HG03025 (cell line): Measurements from ENCODE around the gene HEG1.

ENCODE experiments used
- ATAC-seq: cut with Tn5 transposase; IDR thresholded peaks from one replicate; pipeline ENCODE4 v1.9.1; 2021; ENCODE audit warnings: mild to moderate bottlenecking, moderate library complexity; ENCODE audit not compliant: unreplicated experiment, low FRiP score

Gene HEG1

DNA sequence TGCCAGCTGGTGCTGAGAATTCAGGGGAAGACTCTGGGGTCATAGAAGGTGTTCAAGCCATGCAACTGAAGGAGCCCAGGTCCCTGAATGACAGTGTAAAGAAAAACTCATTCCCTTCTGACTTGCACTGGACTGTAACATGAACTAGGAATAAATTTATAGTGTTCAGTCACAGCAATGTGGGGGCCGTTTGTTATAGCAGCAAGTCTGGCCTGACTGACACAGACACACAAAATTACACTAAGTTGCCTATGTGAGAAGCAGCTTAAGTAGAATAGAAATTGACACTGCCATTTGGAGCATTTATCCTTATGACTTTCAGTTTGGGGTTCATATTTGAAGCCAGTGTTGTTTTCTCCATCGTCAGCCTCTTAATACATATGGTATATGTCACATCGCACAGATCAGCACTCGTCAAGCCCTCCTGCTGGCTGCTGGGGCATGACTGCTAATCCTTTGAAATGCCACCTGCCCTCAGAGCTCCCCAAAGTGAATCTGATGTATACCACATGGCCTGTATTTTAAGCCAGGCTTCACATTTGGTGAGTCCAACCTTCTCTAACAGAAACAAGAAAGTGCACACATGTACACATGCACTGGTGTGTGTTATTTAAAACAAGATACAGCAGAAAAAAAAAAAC is 17.1 kb upstream of the HEG1 start:
- ATAC-seq: no peak

DNA sequence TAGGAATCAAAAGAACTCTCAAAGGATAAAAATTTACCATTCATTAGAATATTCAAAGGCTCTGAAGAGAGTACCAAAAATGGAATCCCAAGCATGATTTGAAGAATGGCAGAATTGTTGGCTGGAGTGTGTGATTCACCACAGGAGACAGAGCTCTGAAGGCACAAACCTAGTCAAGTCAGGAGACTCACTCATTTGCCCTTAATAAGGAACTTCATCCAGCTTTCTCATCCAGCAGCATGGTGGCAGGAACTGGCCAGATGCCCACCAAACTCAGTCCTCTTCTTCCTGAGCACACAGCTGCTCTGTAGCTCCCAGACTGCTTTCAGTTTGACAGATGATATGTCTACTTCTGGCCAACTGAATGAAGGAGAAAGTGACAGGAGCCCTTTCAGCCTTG is 16.5 kb upstream of the HEG1 start:
- no peak for ATAC-seq

DNA sequence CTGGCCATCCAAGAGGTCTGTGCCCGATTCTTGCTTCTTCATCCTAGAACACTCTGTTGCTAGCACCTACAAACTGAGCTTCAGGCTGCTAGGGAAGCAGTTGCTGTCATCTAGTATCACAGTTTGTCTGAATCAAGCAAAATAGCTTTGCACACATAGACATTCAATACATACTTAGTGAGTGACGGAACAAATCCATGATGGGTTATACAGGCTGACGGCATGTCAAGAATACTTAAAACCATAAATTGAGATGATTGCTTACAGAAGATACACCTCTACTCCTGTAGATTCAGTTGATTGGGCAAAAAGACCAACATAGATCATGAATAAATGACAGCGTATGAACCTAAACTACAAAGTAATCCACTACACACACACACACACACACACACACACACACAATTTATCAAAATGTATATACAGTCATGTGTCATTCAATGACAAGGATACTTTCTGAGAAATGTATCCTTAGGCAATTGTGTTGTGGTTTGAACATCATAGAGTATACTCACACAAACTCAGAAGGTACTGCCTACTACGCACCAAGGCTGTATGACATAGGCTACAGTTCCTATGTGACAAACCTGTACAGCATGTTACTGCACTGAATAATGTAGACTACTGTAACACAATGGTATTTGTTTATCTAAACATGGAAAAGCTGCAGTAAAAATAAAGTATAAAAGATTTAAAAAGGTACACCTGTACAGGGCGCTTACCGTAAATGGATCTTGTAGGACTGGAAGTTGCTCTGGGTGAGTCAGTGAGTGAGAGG is 14.4 kb upstream of the HEG1 start:
- no peak for ATAC-seq

DNA sequence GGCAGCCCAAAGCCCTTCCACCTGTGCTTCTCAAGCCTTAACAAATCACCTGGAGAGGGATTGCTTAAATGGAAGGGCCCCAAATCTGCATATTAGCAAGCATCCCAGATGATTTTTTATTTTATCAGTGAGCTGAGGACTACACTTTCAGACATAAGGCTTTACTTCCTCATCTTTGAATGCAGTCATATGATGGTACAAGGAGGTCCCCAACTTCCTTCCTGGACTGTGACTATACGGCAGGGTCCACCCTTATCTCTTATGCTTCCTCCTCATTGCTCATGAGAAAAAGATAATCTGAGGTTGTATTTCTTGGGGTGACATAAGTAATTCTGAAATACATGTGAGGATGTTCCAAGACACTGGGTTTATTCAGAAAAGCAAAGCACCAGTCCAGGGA is 13.7 kb upstream of the HEG1 start:
- ATAC-seq: no peak

DNA sequence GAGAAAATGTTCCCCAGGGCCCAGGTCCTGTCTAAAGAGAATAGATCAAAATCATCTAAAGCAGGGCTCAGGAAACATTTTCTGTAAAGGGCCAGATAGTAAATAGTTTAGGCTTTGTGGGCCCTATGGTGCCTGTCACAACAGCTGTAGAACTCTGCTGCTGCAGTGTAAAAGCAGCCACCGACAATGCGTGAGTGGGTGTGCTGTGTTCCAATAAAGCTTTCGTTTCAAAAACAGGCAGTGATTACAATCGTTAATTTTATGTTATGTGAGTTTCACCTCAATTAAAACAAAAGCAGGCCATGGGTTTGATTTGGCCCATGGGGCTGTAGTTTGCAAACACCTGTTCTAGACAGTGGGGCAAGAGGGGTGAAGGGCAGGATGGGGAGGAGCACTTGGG is 12.5 kb upstream of the HEG1 start:
- no peak for ATAC-seq

DNA sequence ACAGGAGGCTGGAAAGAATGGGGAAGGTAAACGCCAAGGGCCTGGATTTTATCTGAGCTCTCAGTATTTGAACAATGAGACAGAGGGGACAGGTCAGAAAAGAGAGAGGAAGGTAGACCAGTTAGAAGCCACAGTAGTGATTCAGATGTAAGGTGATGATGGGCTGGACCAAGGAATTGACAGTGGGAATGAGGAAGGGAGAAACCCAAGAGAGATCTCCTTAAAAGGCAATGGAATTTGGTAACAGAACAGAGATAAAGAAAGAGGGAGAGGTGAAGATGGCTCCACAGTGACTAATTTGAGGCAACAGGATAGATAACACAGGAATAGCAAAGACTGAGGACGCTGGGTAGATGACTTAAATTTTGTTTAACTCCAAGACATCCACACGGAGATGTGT is 11.4 kb upstream of the HEG1 start:
- no peak for ATAC-seq

DNA sequence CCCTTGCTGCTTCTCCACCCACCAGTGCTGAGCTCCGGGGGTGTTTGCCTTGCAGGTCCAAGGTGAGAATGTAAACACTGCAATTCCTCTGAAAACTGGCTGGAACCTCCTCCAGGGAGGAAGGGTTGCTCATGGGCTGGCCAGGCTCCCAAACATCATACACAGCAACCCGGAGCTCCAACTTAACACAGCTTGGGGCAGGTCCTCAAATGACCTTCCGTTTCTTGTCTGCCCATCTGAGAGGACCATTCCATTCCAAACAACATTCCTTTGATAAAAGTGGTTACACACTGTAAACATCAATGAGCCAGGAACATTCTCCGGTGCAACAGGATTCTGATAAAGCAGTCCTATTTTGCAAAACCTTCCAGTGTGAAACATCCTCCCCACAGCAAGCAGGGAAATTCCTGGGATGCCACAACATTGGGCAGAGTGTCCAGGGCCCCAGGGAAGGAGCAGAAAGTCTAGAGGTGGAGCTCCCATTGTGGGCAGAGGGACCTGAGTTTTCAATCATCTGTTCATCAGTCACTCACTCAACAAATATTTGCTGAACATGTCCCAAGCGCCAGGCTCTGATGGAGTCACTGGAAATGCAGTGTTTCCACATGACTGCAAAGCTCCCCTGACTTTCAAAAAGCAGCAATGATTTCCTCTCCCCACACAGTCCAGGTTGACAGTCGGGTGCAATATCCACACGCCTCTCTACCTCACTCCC is 7.3 kb upstream of the HEG1 start:
- no peak for ATAC-seq

DNA sequence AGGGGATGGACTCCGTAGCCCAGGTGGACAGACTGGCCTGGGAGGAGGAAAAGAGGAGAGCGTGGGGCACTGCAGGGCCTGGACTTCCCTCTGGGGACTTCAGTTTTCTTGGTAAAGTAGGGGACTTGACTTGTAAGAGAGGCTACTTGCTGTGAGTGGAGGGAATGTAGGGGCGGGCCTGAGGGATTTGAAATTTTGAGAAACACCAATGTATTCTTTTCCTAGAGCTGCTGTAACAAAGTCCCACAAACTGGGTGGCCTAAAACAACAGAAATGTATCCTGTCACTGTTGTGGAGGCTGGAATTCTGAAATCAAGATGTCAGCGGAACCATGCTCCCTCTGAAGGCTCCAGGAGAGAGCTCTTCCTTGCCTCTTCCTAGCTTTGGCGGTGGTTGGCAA is 5.8 kb upstream of the HEG1 start:
- ATAC-seq: no peak

DNA sequence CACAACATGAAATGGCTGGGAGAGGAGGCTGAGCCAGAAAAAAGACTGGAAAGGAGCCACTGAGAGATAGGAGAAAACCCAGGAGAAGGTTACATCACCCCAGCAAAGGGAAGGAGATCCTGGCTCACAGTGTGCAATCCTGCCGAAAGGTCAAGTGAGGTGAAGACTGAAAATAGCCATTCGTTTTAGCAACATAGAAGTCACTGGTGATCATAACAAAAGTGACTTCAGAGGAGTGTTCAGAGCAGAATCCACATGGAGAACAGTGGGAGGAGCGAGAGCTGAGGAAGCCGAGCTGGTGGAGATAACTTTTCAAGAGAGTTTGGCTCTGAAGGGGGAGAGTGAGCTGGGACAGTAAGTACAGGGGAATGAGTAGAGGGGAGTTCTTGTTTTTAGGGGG is 5.4 kb upstream of the HEG1 start:
- ATAC-seq: no peak

DNA sequence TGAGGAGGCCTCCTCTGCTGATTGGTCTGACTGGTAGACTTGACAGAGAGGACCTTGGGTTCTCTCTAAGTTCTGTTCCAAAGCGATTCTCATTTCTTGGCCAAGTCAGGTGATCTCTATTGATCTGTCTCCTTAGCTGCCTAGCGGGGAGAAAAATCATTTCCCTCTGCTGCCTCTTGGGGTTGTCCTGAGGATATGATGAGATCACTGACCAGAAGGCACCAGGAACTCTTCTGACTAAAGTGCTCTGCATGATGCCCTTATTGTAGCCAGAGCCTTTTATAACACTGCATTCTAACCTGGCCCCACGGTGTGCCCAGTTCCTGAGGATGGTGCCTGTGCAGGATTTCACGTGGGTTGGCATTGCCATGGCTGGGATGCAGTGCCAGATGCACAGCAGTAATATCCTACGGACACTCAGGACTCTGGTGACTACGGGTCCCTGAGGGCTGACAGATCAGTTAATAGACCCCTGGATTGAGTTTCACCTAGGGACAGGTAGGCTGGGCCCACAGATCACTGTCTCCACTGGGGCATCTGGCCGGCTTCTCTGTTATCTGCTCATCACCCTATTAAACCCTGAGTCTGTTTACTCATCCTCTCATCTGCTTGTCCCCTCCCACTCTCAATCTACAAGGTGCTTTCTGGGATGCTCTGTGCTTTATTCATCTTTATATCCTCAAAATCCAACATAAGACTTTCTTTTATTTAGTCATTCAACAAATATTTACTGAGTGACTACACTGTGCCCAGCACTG is 3.9 kb upstream of the HEG1 start:
- no peak for ATAC-seq

DNA sequence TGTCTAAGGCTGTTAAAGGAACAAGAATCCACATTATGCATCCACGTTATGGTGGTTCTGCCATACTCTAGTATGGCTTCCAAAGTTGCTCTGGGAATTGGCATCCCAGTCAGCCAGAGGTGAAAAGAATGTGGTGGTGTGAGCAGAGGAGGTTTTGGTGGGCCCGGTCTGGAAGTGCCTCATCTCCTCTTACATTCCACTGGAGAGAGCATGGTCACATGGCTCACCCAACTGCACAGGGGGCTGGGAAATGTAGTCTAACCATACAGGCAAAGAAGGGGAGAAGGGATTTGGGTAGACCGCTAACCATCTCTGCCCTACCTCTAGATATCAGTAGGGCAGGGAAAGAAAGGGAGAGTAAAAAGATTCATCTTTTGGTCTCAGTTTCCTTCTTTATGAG is 3.2 kb upstream of the HEG1 start:
- ATAC-seq: no peak

DNA sequence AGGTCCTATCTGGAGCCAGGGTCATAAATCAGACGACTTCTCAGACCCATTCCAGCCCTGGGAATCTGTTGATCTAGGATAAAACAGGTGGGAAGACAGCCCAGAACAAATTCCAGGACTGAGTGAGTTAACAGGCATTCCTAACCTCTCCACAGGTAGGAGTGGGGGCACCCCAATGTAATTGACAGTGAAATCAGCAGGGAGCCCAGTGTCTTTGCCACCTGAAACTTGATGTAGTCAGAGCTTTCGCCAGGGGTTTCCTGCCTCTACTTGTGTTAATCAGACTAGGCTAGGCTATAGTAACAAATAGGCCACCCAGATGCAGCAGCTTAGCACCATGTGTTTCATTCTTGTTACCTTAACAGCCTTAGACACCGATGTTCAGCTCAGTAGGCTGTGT is 2.7 kb upstream of the HEG1 start:
- no peak for ATAC-seq

DNA sequence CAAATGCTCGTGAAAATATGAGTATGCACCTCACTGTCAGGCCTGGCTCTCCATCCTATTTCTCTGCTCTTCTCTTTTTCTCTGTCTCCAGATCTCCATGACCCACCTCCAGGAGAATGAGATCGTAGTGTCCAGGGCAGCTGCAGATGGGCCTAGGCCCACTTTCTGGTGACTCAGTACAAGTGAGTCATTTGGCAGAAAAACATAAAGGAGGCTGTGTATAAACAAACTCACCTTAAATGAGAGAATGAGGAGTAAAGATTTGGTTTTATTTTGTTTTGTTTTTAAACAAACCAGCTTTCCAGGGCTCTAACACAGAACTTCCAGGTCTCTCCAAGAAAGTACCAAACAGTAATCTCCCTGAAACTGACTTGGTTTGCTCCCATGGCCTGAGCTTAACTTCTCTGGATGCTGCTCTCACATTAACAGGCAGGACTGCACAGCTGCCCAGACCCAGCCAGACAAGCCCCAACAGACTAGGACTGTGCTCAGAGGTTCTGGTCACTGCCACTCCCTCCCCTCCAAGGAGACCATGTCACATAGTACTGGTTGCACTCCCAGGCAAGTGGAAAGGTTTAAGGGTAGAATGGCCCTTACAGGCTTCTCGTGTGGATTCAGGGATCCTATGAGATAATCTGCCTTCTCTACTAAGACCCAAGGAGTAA is 1.5 kb upstream of the HEG1 start:
- no peak for ATAC-seq

DNA sequence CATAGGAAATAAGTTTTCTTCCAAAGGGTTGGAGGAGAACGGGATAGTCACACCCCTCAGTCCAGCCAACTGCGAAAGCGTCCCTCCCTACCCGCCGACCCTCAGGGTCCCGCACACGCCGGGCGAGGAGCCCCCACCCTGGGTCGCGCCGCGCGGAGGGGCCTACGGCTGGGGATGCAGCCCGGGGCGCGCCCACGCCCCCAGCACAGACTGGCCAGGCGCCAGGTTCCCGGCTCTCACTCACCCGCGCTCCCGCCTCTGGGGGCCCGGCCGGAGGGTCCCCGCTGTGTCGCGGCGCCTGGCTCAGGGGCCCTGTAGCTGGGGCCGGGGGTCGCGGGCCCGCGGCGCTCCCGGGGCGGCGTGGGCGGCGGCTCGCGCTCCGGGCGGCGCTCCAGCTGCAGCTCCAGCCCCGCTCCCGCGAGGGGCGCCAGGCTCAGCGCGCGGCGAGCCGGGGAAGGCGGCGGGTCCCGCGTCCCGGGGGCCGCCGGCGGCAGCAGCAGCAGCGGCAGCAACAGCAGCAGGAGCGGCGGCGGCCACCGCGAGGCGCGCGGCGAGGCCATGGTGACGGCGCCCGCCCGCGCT is 375 bp downstream of the HEG1 start:
- peak; percentile 32 for ATAC-seq

DNA sequence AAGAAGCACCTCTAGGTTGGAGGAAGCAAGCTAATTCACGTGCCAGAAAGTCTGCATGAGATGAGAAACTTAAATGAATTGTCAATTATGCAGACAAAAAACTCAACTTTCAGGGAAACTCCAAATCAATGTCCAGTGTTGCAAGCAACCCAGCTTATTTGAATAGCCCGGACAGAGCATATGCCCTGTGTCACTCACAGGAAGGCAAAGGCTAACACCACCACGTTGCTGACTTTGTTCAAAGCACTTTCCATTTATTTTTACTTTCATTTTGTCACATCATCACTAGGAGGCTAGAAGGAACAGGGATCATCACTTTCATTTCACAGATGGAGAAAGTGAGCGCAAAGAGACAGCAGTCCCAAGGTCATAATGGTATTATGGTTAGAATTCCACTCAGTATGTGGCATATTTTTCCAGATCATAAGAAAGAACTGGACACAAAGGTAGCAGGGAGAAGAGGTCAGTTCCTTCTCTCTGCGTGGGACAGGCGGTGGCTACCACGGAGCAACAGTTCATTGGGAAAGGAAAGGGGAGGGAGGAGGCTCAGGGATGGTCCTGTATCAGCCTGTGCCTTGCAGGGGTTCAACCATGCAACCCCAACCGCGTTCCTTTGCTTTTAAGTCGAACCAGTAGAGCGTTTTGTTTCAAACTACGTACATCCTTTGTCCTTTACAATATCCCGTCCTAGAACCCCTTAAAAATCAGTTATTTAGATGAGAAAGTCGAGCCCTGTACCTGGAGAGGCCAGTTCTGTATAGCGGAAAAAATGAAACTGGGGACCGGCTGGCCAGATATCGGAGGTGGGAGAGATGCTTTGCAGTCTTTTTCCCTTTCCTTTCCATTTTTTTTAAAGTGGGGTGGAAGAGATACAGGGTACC is 1.1 kb downstream of the HEG1 start:
- ATAC-seq: no peak

DNA sequence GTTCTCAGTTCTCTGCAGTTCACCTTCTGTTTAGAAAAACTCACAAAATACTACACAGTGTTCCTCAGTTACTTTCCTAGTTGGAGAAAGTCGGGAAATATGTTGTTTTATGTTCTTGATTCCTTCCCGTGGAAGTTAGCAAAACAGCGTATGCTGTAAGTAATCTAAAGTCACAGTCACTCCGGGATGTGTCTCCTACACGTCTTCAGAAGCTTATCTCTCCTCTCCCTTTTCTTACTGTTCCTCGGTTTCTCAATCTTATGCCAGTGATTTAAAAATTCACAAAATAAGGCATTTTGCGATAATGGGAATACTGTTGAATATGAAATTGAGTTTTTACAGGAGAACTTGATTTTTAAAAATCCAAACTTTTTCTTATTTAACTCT is 1.7 kb downstream of the HEG1 start:
- no peak for ATAC-seq

DNA sequence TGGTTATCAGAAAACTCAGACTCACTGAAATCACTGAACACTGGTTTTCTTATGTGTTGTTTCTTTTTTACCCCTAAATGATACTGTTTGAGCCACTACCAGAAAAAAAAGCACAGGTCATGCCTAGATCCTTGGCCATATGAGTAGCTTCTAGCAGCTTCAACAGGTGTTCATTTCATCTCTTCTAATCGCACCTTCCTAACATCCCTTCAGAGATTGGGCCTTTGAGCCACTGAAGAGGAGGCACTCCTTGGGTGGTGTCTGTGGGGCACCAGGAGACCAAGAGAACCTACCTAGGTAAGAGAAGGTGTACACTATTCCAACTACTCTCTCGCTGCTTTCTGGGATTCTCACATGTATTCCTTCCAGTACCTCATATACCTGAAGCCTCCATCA is 2.5 kb downstream of the HEG1 start:
- no peak for ATAC-seq

DNA sequence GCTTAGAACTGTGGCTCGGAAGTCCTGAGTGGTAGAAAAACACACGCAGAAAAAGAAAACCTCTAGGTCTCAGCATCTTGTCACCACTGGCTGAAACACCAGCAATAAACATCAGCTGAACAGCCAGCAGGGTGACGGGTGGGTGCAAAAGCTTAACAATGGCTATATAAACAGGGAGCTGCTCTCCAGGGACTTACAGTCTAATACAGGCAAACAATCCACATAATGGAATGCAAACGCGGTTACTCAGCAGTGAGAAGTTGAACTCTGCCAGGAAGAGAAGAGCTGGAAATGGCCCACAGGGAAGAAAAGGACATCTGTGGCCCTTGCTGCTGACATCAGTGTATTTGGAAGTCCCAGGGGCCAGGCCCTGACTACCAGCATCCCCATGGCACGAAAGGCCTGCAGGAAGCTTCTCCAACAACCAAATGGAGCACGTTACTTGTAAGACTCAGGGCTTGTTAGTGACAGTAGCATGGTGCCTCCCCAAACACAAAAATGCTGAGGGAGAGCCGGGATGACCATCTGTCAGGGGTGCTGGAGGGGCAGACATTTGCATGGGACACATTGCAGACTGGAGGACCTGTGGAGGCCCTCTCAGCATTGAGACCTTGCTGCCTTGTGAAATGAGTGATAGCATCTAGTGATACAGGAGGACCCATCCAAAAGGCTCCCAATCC is 3.0 kb downstream of the HEG1 start:
- ATAC-seq: no peak
